GM12878 (cell line): Measurements from ENCODE around the gene KRT79. TPM values are rescaled to one million over a fixed set of nuclear protein-coding genes. Genes with fewer than 3 reads are reported as not detected.

ENCODE experiments used
- ATAC-seq: fragments of 200-7000 bp; cut with Tn5 transposase; 3 replicates; pipeline ENCODE4 v1.9.1; 2020; ENCODE audit warnings: mild to moderate bottlenecking, moderate library complexity
- BruUV-seq: library from RNA; stranded (reverse); fragments of 400-500 nt; replicated peaks from 2 replicates; lab custom pipeline; 2021; lab: Mats Ljungman, UMichigan
- CTCF ChIA-PET: fragments of 300-600 bp; sonication (Branson Sonifier 250); formaldehyde crosslinking; extraction: SDS; loops from one replicate; lab custom pipeline; 2021; ENCODE audit warnings: inconsistent platforms; lab: Yijun Ruan, JAX
- POLR2A ChIA-PET: fragments of 350-600 bp; formaldehyde crosslinking; extraction: SDS; loops from one replicate; lab custom pipeline; 2021; ENCODE audit warnings: inconsistent platforms; lab: Charles Lee
- RAD21 ChIA-PET: fragments of 300-600 bp; sonication (Branson Sonifier 250); formaldehyde crosslinking; loops from one replicate; lab custom pipeline; 2023; ENCODE audit warnings: antibody characterized with exemption; ENCODE audit not compliant: unreplicated experiment; lab: Charles Lee
- SMC1A ChIA-PET: fragments of 300-600 bp; sonication (Branson Sonifier 250); formaldehyde crosslinking; loops from one replicate; lab custom pipeline; 2023; ENCODE audit not compliant: unreplicated experiment, uncharacterized antibody; lab: Charles Lee
- DNase-seq: peaks from one replicate; pipeline ENCODE4 v3.0.0-alpha.2; 2011; ENCODE audit warnings: low read depth, low spot score
- FAIRE-seq: peaks from 3 replicates; lab custom pipeline; 2011; peaks lifted over from hg19 to GRCh38; lab: Jason Lieb, UNC
- H2AFZ ChIP-seq: 2 replicates; pipeline ENCODE4 v1.6.0; 2011; ENCODE audit warnings: low read depth, low read length, control low read depth; ENCODE audit not compliant: control insufficient read depth
- H3K27ac ChIP-seq: 2 replicates; pipeline ENCODE4 v1.5.1; 2011; ENCODE audit warnings: control low read depth; ENCODE audit not compliant: control insufficient read depth, insufficient read depth
- H3K27me3 ChIP-seq, 2 experiments: replicated peaks in 1 of 2; 2 replicates each; pipeline versions ENCODE4 v1.6.0 to v1.6.1; 2011; ENCODE audit warnings: low read length in 1 of 2; ENCODE audit not compliant: control insufficient read depth in 2 of 2, insufficient read depth in 2 of 2
- H3K36me3 ChIP-seq, 2 experiments: 2 replicates each; pipeline ENCODE4 v1.5.1; 2011; ENCODE audit warnings: low read length in 1 of 2; ENCODE audit not compliant: control insufficient read depth in 2 of 2, insufficient read depth in 2 of 2
- H3K4me1 ChIP-seq: 2 replicates; pipeline ENCODE4 v1.6.1; 2011; ENCODE audit warnings: mild to moderate bottlenecking, low read length, moderate library complexity, mixed read lengths; ENCODE audit not compliant: control insufficient read depth, insufficient read depth
- H3K4me2 ChIP-seq: 2 replicates; pipeline ENCODE4 v1.6.0; 2011; ENCODE audit warnings: control low read depth; ENCODE audit not compliant: control insufficient read depth, insufficient read depth
- H3K4me3 ChIP-seq: fragments of 200-600 bp; sonication (generic); 2 replicates; pipeline ENCODE4 v1.5.1; 2016
- H3K79me2 ChIP-seq: 2 replicates; pipeline ENCODE4 v1.6.0; 2011; ENCODE audit warnings: low read length; ENCODE audit not compliant: control insufficient read depth, insufficient read depth
- H3K9ac ChIP-seq: 2 replicates; pipeline ENCODE4 v1.8.0; 2011; ENCODE audit warnings: low read length, control low read depth, mixed read lengths; ENCODE audit not compliant: control insufficient read depth, insufficient read depth
- H3K9me3 ChIP-seq: replicated peaks from 3 replicates; pipeline ENCODE4 v1.5.1; 2011; ENCODE audit warnings: mild to moderate bottlenecking, low read length; ENCODE audit not compliant: control insufficient read depth, insufficient read depth
- H4K20me1 ChIP-seq: 2 replicates; pipeline ENCODE4 v1.6.0; 2011; ENCODE audit not compliant: control insufficient read depth, insufficient read depth
- ASH2L ChIP-seq: fragments of 300-600, 200-600 bp; sonication (generic); IDR thresholded peaks from 2 replicates; pipeline ENCODE4 v1.6.1; 2017; ENCODE audit warnings: low read depth, mild to moderate bottlenecking, borderline replicate concordance
- ATF7 ChIP-seq: fragments of 450-650 bp; IDR thresholded peaks from 2 replicates; pipeline ENCODE4 v1.6.1; 2016; ENCODE audit warnings: low read depth, mild to moderate bottlenecking
- GABPA ChIP-seq: IDR thresholded peaks from 2 replicates; pipeline ENCODE4 v1.6.1; 2014; ENCODE audit warnings: antibody characterized with exemption, low read depth, mild to moderate bottlenecking, inconsistent platforms
- JUND ChIP-seq: IDR thresholded peaks from 2 replicates; pipeline ENCODE4 v1.6.1; 2012; ENCODE audit warnings: low read depth, mild to moderate bottlenecking, low read length, improper control_type of control experiment, moderate library complexity
- LARP7 ChIP-seq: fragments of 450-650 bp; IDR thresholded peaks from 2 replicates; pipeline ENCODE4 v1.6.1; 2017; ENCODE audit warnings: mild to moderate bottlenecking
- NR2F1 ChIP-seq: fragments of 450-650 bp; conservative IDR thresholded peaks from 2 replicates; pipeline ENCODE4 v1.6.1; 2017; ENCODE audit warnings: mild to moderate bottlenecking
- PBX3 ChIP-seq: IDR thresholded peaks from 2 replicates; pipeline ENCODE4 v1.6.1; 2011; ENCODE audit warnings: mild to moderate bottlenecking, low read depth, low read length, moderate library complexity; ENCODE audit not compliant: insufficient replicate concordance
- POLR2A ChIP-seq: IDR thresholded peaks from 2 replicates; pipeline ENCODE4 v1.6.1; 2011; ENCODE audit warnings: low read depth, mild to moderate bottlenecking, low read length
- SMAD1 ChIP-seq: fragments of 450-650 bp; IDR thresholded peaks from 2 replicates; pipeline ENCODE4 v1.6.1; 2018; ENCODE audit warnings: mild to moderate bottlenecking, low read depth; ENCODE audit not compliant: partially characterized antibody
- SP1 ChIP-seq: IDR thresholded peaks from one replicate; pipeline ENCODE4 v1.6.1; 2011; ENCODE audit warnings: low read depth, low read length
- SPI1 ChIP-seq: IDR thresholded peaks from 2 replicates; pipeline ENCODE4 v1.6.1; 2011; ENCODE audit warnings: low read depth, mild to moderate bottlenecking, low read length, moderate library complexity, borderline replicate concordance; ENCODE audit not compliant: insufficient read depth
- TCF12 ChIP-seq: IDR thresholded peaks from 2 replicates; pipeline ENCODE4 v1.6.1; 2011; ENCODE audit warnings: low read depth, mild to moderate bottlenecking, low read length
- ZNF24 ChIP-seq: fragments of 450-650 bp; IDR thresholded peaks from 2 replicates; pipeline ENCODE4 v1.6.1; 2017; ENCODE audit warnings: antibody characterized with exemption, mild to moderate bottlenecking
- WGBS: methylation state at CpG from one replicate; pipeline ENCODE4 v1.1.6; 2016; ENCODE audit warnings: low lambda C conversion rate; ENCODE audit not compliant: insufficient replicate concordance, insufficient coverage; ENCODE audit errors: missing lambda C conversion rate; 5-methylcytosine and 5-hydroxymethylcytosine counted together
- in situ Hi-C: fragments of 300-500 bp; cut with MboI; formaldehyde crosslinking; loops from 9 replicates; pipeline ENCODE4 v1.14.3; 2018; ENCODE audit warnings: mixed read lengths
- intact Hi-C: fragments of 100-400 bp; cut with micrococcal nuclease; formaldehyde crosslinking; loops from one replicate; pipeline ENCODE4 v1.14.2; 2022; ENCODE audit not compliant: unreplicated experiment
- polyA plus RNA-seq, 11 experiments: library from polyadenylated mRNA; depleted of rRNA in 4 of 11; unstranded in 6 of 11; stranded (reverse) in 5 of 11; fragments of >200 nt; fragmentation: Nextera tagmentation in 4 of 11; fragmentation: Illumina TruSeq in 1 of 11; extraction: Ambion mirVana in 4 of 11; extraction: Trizol in 1 of 11; gene quantifications; 1 replicate in 1 of 11; 2 replicates in 10 of 11; pipeline versions ENCODE4 v1.2.1 to v1.2.3, GENCODE V29; 2011 to 2016; ENCODE audit warnings: inconsistent platforms in 2 of 11, missing spikeins in 2 of 11, low read depth in 1 of 11
- total RNA-seq, 4 experiments: library from RNA; depleted of rRNA in 3 of 4; stranded (reverse); fragments of >200 nt in 3 of 4; fragmentation: Illumina TruSeq in 1 of 4; extraction: Trizol in 1 of 4; gene quantifications; 2 replicates each; pipeline versions ENCODE4 v1.2.1 to v1.2.3, GENCODE V29; 2013 to 2021
- TF ChIP-seq, protein P1 (sequence below): fragments of 450-650 bp; formaldehyde crosslinking; IDR thresholded peaks from 2 replicates; pipeline ENCODE4 v1.4.0; 2022; ENCODE audit warnings: mild to moderate bottlenecking, moderate library complexity
- TF ChIP-seq, protein P2 (sequence below): fragments of 150-350 bp; IDR thresholded peaks from 2 replicates; pipeline ENCODE4 v1.6.1; 2016; ENCODE audit warnings: low read depth, low read length

Gene KRT79
- total and polyA plus RNA-seq, 10 of the 15 experiments (the other 5 are each of a cell fraction or from before 2014, with no cell fraction given) = 0.03 to 0.09 (median 0.07) TPM; not detected in 7

DNA sequence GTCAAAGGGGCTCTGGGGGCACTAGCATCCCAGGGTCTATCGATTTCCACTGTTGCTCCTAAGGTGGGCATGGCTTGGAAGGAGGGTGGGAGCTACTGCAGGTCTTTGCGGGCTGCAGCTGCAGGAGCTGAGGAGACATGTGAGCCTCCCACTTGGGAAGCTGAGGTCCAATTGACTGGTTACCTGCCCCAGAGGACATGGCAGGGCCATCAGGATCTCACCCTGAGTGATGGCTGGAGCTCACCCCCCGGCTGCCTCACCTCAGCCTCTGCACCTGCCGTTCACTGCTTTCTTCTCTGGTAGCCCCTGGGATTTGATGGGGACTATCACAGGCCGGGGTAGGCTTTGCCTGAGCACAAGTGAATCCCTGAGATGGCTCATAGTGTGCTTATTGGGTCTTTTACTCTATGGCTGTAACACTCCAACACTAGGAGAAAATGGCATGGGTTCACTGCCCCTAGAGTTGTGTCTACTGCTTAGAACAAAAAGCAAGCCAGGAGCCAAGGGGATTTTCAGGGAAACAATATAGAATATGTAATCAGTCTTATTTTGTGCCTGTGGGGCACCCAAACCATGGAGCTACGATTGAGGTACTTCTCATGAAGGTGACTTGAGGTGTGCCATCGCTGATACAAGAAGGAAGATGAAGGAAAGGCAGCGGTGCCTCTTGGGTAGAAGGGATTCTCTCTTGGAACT is 17.0 kb downstream of the KRT79 start:
- no peak for FAIRE-seq
- H4K20me1 ChIP-seq = no peaks in the 10 kb centered on the region; the same call in 1 of the 2 replicates
- no peak overlapping the region for H3K4me3 ChIP-seq
- ATAC-seq = no peak
- CTCF ChIA-PET = no interaction called here
- intact Hi-C loops = no loop called here
- H2AFZ ChIP-seq = no peak overlapping the region
- no peak overlapping the region for H3K4me2 ChIP-seq
- RAD21 ChIA-PET = no interaction called here
- H3K27me3 ChIP-seq = peaks cover 0 to 7% of the 10 kb centered on the region in 2 experiments; a peak in 1 of 4 replicates
- H3K9me3 ChIP-seq = no peaks in the 10 kb centered on the region
- H3K9ac ChIP-seq = no peak overlapping the region
- SMC1A ChIA-PET = no interaction called here
- H3K27ac ChIP-seq = no peak overlapping the region
- in situ Hi-C loops = no loop called here
- no peaks in the 10 kb centered on the region for H3K4me1 ChIP-seq
- H3K36me3 ChIP-seq = no peaks in the 10 kb centered on the region
- no peaks in the 10 kb centered on the region for H3K79me2 ChIP-seq
- POLR2A ChIA-PET = no interaction called here
- DNase-seq = no peak
- TF ChIP-seq GABPA = no peak
- no peak for TF ChIP-seq ZNF24
- no peak for TF ChIP-seq JUND
- no peak for TF ChIP-seq ASH2L
- TF ChIP-seq LARP7 = no peak
- TF ChIP-seq SP1 = no peak
- TF ChIP-seq ATF7 = no peak
- TF ChIP-seq, protein P1, sequence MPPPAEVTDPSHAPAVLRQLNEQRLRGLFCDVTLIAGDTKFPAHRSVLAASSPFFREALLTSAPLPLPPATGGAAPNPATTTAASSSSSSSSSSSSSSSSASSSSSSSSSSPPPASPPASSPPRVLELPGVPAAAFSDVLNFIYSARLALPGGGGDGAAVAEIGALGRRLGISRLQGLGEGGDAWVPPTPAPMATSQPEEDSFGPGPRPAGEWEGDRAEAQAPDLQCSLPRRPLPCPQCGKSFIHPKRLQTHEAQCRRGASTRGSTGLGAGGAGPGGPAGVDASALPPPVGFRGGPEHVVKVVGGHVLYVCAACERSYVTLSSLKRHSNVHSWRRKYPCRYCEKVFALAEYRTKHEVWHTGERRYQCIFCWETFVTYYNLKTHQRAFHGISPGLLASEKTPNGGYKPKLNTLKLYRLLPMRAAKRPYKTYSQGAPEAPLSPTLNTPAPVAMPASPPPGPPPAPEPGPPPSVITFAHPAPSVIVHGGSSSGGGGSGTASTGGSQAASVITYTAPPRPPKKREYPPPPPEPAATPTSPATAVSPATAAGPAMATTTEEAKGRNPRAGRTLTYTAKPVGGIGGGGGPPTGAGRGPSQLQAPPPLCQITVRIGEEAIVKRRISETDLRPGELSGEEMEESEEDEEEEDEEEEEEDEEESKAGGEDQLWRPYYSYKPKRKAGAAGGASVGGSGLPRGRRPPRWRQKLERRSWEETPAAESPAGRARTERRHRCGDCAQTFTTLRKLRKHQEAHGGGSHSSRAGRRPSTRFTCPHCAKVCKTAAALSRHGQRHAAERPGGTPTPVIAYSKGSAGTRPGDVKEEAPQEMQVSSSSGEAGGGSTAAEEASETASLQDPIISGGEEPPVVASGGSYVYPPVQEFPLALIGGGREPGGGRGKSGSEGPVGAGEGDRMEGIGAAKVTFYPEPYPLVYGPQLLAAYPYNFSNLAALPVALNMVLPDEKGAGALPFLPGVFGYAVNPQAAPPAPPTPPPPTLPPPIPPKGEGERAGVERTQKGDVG (CRISPR knock-in tag) = no peak
- TF ChIP-seq, protein P2, sequence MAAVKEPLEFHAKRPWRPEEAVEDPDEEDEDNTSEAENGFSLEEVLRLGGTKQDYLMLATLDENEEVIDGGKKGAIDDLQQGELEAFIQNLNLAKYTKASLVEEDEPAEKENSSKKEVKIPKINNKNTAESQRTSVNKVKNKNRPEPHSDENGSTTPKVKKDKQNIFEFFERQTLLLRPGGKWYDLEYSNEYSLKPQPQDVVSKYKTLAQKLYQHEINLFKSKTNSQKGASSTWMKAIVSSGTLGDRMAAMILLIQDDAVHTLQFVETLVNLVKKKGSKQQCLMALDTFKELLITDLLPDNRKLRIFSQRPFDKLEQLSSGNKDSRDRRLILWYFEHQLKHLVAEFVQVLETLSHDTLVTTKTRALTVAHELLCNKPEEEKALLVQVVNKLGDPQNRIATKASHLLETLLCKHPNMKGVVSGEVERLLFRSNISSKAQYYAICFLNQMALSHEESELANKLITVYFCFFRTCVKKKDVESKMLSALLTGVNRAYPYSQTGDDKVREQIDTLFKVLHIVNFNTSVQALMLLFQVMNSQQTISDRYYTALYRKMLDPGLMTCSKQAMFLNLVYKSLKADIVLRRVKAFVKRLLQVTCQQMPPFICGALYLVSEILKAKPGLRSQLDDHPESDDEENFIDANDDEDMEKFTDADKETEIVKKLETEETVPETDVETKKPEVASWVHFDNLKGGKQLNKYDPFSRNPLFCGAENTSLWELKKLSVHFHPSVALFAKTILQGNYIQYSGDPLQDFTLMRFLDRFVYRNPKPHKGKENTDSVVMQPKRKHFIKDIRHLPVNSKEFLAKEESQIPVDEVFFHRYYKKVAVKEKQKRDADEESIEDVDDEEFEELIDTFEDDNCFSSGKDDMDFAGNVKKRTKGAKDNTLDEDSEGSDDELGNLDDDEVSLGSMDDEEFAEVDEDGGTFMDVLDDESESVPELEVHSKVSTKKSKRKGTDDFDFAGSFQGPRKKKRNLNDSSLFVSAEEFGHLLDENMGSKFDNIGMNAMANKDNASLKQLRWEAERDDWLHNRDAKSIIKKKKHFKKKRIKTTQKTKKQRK = no peak
- TF ChIP-seq PBX3 = no peak
- no peak for TF ChIP-seq SMAD1
- no peak for TF ChIP-seq POLR2A
- TF ChIP-seq SPI1 = no peak
- TF ChIP-seq NR2F1 = no peak
- no peak for TF ChIP-seq TCF12
- no TSS peak for BruUV-seq
- 26% methylated on average over 8 of the region's 8 CpGs for WGBS
